ENCODE results near the gene PRKAG2. TPM values are rescaled to one million over a fixed set of nuclear protein-coding genes. Genes with fewer than 3 reads are reported as not detected.
A peak's percentile ranks its signal among the peaks of the same experiment; 100 is the strongest.

The PRKAG2 gene
- total and polyA plus RNA-seq, 2 experiments from 2014 or later, result 9.1 to 14.9 TPM

GRCh38 chr7:151631570-151631952 lies 245.4 kb downstream of the PRKAG2 start (continued):
- no peak for TF ChIP-seq ZNF331 (CRISPR knock-in tag; IDR thresholded peaks at IDR 0.05; ENCODE audit: low read depth)
- no peak for TF ChIP-seq EZH2 (IDR thresholded peaks at IDR 0.05; ENCODE audit: low read depth, unreplicated experiment)
- TF ChIP-seq POLR2AphosphoS5 (IDR thresholded peaks at IDR 0.05; ENCODE audit: low read depth), result no peak
- TF ChIP-seq REST (IDR thresholded peaks at IDR 0.05; ENCODE audit: unreplicated experiment), result no peak
- no peak for TF ChIP-seq EZH2phosphoT487 (IDR thresholded peaks at IDR 0.05; ENCODE audit: unreplicated experiment)

GRCh38 chr7:151630851-151631569 lies 245.9 kb downstream of the PRKAG2 start:
- Histone ChIP-seq H3K4me1 (ENCODE audit: insufficient read depth) (peaks cover 28% of the 10 kb centered on the region), H3K27me3 (ENCODE audit: insufficient read depth) (peaks cover 28% of the 10 kb centered on the region), H4K20me1 (replicated peaks; ENCODE audit: insufficient read depth) (peaks cover 12% of the 10 kb centered on the region; the same call in 1 of the 2 replicates), H3K9me2 (ENCODE audit: insufficient read depth) (0 out of 2 replicates have a peak, but pooled peaks cover 4% of the 10 kb centered on the region), H3F3A (replicated peaks; ENCODE audit: low read depth) (peaks cover 11% of the 10 kb centered on the region), H2AFZ (peak overlapping the region; percentile 23; the same call in 1 of the 2 replicates), H3K79me2 (replicated peaks; ENCODE audit: insufficient read depth) (peaks cover 12% of the 10 kb centered on the region; the same call in 1 of the 2 replicates), H3K27ac (ENCODE audit: low read depth) (no peak overlapping the region), H3K4me2 (peak overlapping the region; percentile 84), H3K36me3 (ENCODE audit: insufficient read depth) (no peaks in the 10 kb centered on the region; the same call in 1 of the 2 replicates), H3K4me3 (peak overlapping the region; percentile 77)
- no peak for DNase-seq (ENCODE audit: low spot score)
- peaks cover 31% of the 10 kb centered on the region for H3K27me3 Mint-ChIP-seq (ENCODE audit: insufficient read depth, low read depth, poor library complexity)
- H3K9me3 Mint-ChIP-seq, result peaks cover 11% of the 10 kb centered on the region
- peaks cover 6% of the 10 kb centered on the region for H3K36me3 Mint-ChIP-seq (ENCODE audit: low read depth)
- peak overlapping the region; percentile 80 for H3K4me3 Mint-ChIP-seq
- no peak for ATAC-seq
- H3K27ac Mint-ChIP-seq, result no peak overlapping the region
- peaks cover 40% of the 10 kb centered on the region for H3K4me1 Mint-ChIP-seq
- TF ChIP-seq CTCF (conservative IDR thresholded peaks at IDR 0.05; ENCODE audit: low read depth in 2 of 2) (no peak), STAT1 (IDR thresholded peaks at IDR 0.05; ENCODE audit: unreplicated experiment) (no peak), REST (IDR thresholded peaks at IDR 0.05; ENCODE audit: unreplicated experiment) (no peak), EZH2phosphoT487 (IDR thresholded peaks at IDR 0.05; ENCODE audit: unreplicated experiment) (no peak), ZNF331 (CRISPR knock-in tag; IDR thresholded peaks at IDR 0.05; ENCODE audit: low read depth) (no peak)
